Retinal pigment epithelial cell (primary cell): Measurements from ENCODE around the gene TRIM40.

ENCODE experiments used
- DNase-seq: peaks from one replicate; pipeline ENCODE4 v3.0.0-alpha.2; 2010; ENCODE audit warnings: low read depth
- H3K4me3 ChIP-seq: 2 replicates; pipeline ENCODE4 v1.5.1; 2011; ENCODE audit warnings: mild to moderate bottlenecking, low read length, control low read depth, moderate library complexity
- TF ChIP-seq, protein P1 (sequence below): conservative IDR thresholded peaks from 2 replicates; pipeline ENCODE4 v1.5.1; 2011; ENCODE audit warnings: low read depth, low read length, control low read depth, inconsistent platforms

Gene TRIM40, protein sequence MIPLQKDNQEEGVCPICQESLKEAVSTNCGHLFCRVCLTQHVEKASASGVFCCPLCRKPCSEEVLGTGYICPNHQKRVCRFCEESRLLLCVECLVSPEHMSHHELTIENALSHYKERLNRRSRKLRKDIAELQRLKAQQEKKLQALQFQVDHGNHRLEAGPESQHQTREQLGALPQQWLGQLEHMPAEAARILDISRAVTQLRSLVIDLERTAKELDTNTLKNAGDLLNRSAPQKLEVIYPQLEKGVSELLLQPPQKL

DNA sequence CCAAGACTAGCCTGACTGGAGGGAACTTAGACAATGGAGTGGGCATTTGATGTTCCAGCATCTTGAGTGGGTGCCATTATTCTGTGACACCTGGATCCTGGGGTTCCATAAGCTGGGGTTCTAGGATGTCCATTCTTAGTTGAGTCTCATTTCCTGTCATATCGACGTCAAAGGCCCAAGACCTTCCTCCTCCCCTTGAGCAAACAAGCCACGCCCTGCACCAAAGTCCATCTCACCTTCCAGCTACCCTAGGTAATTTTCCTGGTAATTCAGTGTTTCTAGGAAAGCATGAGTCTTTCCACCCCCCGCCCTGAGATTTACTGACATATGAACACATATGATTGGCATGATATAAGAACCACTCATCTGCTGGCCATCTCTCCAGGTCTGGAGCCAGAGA, at the start of gene TRIM40:
Gene TRIM40, plus strand, starts transcription at position 384 of the 400 bp plus-strand sequence. CDS start 897 bp downstream, outside the sequence.
- TF ChIP-seq, protein P1, sequence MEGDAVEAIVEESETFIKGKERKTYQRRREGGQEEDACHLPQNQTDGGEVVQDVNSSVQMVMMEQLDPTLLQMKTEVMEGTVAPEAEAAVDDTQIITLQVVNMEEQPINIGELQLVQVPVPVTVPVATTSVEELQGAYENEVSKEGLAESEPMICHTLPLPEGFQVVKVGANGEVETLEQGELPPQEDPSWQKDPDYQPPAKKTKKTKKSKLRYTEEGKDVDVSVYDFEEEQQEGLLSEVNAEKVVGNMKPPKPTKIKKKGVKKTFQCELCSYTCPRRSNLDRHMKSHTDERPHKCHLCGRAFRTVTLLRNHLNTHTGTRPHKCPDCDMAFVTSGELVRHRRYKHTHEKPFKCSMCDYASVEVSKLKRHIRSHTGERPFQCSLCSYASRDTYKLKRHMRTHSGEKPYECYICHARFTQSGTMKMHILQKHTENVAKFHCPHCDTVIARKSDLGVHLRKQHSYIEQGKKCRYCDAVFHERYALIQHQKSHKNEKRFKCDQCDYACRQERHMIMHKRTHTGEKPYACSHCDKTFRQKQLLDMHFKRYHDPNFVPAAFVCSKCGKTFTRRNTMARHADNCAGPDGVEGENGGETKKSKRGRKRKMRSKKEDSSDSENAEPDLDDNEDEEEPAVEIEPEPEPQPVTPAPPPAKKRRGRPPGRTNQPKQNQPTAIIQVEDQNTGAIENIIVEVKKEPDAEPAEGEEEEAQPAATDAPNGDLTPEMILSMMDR, result no peak
- DNase-seq, result no peak
- H3K4me3 ChIP-seq, result no peak within 1 kb of the TSS

DNA sequence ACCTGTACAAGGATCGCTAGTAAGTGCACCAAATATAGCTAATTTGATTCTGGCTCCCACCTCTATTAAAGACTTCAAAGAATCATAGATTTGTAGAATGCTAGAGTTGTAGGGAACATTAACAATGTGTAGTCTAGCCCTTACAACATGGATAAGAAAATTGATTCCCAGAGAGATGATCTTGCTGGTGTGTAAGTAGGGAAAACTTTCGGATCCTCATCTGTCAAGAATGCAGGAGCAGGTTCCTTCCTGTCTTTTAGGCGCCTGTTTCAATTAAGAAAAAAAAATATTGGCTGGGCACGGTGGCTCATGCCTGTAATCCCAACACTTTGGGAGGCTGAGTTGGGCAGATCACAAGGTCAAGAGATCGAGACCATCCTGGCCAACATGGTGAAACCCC, 48.1 kb upstream of the TRIM40 start:
- H3K4me3 ChIP-seq, result no peak overlapping the region
- no peak for DNase-seq
- TF ChIP-seq, protein P1, result no peak

DNA sequence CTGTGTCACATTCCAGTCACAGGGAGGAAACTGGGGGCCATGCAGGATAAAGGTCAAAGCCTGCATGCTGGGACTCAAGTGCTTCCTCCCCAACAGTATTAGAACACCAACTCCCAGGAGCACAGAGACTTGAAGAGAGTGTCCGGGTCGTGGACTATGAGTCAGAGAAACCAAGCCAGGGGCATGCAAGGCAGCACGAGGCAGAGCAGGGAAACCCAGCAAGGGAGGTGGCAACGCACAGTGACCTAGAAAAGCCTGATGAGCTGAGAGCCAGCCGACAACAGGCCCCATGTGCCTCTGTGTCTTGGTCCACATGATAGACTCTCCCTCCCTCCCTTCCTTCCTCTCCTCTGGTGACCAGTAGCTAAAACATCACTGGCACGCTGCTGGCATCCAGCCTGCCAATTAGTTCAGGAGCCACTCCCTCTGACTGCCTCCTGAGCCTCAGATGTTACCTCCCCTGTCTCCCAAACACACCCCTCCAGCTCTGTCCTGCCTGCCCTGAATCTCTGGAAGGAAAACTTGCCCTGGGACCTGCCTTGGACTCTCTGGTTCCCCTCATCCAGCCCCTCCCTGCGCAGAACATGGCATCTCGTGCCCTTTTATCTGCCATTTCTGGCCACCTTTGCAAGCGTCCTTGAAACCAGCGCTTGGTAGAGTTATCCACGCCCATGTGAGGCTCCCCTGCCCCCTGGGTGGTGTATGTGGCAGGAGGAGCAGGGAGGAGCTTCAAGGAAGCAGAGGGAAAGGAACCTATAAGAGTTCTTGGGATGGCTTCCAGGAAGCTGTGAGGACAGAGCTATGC, 44.2 kb upstream of the TRIM40 start:
- peak; percentile 26 for DNase-seq
- TF ChIP-seq, protein P1, result no peak
- no peak overlapping the region for H3K4me3 ChIP-seq

DNA sequence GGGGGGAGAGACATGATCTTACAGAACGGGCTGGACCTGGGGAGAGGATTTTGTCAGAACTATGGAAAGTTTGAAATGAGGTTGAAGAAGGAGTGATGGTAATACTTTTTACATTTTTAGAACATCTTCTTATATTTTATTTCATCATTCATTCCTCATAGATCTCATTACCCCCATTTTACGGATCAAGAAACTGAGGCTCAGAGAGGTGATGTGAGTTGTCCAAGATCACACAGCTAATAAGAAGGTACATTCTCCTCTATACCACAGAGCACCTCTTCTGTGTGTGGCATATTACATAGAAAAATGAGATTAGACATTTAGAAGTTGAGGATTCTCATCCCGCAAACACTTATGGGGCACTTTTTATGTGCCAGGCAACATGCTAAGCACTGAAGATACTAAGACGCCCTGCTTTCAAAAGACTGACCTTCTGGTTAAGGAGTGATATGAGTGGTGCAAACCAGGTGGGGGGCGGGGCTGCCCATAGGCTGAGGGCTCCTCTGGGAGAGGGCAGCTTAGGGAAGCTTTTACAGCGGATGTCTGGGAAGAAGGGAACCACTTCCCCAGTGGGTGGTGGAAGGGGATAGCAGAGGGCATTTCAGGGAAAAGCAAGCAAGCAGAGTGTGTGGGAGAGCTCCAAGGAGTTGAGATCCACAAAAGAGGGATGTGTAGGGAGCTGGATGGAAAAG, 42.9 kb upstream of the TRIM40 start:
- TF ChIP-seq, protein P1, result no peak
- no peak overlapping the region for H3K4me3 ChIP-seq
- DNase-seq, result no peak

DNA sequence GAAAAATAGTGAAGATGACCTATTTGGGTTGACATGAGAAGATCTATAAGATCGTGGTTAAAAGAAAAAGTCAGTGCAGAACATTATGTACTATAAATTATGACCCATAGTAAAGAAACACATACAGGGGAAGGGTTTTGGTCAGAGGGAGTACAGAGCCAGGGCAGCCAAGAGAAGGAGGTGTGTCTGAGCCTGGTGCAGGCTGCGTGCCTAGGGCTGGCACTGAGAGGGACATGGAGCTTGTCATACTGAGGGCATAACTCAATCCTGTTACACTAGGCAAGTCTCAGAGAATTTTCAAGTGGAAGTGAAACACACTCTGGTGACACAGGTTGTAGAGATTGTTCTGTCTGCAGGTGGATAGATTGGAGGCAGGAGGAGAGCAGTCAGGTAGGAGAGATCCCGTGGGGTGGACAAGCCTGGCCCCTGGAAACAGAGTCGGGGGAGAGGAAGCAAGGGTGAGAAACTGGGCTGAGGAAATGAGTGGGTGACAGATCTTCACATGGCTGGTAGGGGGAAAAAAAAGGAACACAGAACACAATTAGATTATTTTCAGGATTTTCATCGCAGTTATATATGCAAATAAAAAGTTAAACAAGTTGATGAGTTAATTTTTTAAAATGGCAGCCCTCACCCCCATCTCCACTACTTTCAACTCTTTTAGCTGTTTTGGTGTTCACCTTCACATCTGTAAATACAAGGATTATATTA, 41.8 kb upstream of the TRIM40 start:
- no peak for DNase-seq
- TF ChIP-seq, protein P1, result no peak
- H3K4me3 ChIP-seq, result no peak overlapping the region

DNA sequence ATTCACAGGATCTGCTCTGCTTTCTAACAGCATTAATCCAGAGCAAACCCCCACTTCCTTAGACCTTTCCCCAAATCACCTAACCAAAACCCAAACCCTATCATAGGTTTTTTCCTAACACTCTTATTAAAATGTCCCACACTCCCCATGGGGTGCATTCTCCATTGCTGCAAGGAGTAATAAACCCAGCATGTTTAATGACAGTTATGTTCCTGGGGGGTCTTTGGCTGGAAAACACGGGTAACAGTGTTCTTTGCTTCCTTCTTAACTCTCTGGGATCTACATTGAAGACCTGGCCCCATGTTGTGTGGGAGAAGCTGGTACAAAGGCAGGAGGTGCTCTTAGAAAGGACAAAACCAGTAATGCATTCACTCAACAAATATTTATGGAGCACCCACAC, 39.1 kb upstream of the TRIM40 start:
- no peak for DNase-seq
- TF ChIP-seq, protein P1, result no peak
- no peak overlapping the region for H3K4me3 ChIP-seq
